ENCODE results near the gene HSPA13. TPM values are rescaled to one million over a fixed set of nuclear protein-coding genes. Genes with fewer than 3 reads are reported as not detected.

Gene HSPA13
- total RNA-seq, 1 experiment from 2014 or later, result 24.9 TPM

DNA sequence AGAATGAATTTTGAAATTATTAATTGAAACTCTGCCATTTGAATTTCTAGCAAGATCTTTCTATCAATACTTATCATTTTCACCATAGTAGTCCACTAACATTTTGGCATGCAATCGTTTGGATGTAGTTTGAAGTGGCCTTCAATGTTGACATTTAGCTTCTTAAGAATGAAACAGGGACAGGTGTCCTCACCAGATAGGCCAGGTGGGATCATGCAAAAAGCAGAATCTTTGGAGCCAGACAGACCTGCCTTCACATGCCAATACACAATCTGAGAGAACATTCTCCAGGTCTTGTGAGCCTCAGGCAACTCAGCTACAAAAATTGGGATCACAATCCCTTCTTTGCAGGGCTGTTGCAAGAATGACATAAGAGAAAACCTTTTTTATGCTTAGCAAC lies 18.3 kb upstream of the HSPA13 start:
- no peak for DNase-seq
- no TSS peak for BruUV-seq (replicated peaks)
- H3F3A ChIP-seq (ENCODE audit: insufficient read depth, low read depth), result no peaks in the 10 kb centered on the region
- TF ChIP-seq EZH2 (IDR thresholded peaks at IDR 0.05; ENCODE audit: low read depth), result no peak
- TF ChIP-seq, protein P1, sequence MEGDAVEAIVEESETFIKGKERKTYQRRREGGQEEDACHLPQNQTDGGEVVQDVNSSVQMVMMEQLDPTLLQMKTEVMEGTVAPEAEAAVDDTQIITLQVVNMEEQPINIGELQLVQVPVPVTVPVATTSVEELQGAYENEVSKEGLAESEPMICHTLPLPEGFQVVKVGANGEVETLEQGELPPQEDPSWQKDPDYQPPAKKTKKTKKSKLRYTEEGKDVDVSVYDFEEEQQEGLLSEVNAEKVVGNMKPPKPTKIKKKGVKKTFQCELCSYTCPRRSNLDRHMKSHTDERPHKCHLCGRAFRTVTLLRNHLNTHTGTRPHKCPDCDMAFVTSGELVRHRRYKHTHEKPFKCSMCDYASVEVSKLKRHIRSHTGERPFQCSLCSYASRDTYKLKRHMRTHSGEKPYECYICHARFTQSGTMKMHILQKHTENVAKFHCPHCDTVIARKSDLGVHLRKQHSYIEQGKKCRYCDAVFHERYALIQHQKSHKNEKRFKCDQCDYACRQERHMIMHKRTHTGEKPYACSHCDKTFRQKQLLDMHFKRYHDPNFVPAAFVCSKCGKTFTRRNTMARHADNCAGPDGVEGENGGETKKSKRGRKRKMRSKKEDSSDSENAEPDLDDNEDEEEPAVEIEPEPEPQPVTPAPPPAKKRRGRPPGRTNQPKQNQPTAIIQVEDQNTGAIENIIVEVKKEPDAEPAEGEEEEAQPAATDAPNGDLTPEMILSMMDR (conservative IDR thresholded peaks at IDR 0.05), result no peak
- no peak overlapping the region for H3K4me3 ChIP-seq
- no peak overlapping the region for H2AFZ ChIP-seq
- H3K27me3 ChIP-seq (ENCODE audit: insufficient read depth, low read depth), result no peaks in the 10 kb centered on the region
- POLR2A ChIA-PET (ENCODE audit: unreplicated experiment), result no interaction called here
- intact Hi-C loops (cut with micrococcal nuclease; ENCODE audit: unreplicated experiment), result loop anchor here (5.0 to 10.0 kb wide), 3 partner anchors 336 to 1154 kb away; no protein-coding TSS in a partner anchor
- no peaks in the 10 kb centered on the region for H3K79me2 ChIP-seq (ENCODE audit: low read depth)
- H3K27ac ChIP-seq, result no peak overlapping the region
- H3K4me1 ChIP-seq (replicated peaks; ENCODE audit: insufficient read depth), result no peaks in the 10 kb centered on the region
- no peaks in the 10 kb centered on the region for H3K36me3 ChIP-seq (ENCODE audit: low read depth)
- CTCF ChIA-PET, result no interaction called here
- H3K9me3 ChIP-seq (ENCODE audit: insufficient read depth, low read depth), result no peaks in the 10 kb centered on the region
- H4K20me1 ChIP-seq (ENCODE audit: insufficient read depth), result no peaks in the 10 kb centered on the region
- H3K4me2 ChIP-seq, result no peak overlapping the region
- no peaks in the 10 kb centered on the region for H3K9me2 ChIP-seq (ENCODE audit: insufficient read depth)

DNA sequence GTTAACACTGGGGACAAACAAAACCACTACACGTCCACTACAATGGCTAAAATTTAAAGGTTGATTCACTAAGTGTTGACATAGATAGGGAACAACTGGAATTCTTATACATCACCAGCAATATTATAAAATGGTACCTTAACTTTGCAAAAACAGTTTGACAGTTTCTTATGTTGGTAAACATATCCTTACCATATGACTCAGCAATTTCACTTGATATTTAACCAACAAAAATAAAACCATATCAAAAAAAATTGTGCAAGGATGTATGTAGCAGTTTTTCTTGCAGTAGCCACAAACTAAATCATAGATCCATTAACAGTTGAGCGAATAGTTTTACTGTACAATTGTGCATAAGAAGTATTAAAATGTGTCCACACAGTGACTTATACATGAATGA lies 5.3 kb upstream of the HSPA13 start:
- H4K20me1 ChIP-seq (ENCODE audit: insufficient read depth), result no peaks in the 10 kb centered on the region
- CTCF ChIA-PET, result no interaction called here
- no peak overlapping the region for H2AFZ ChIP-seq
- POLR2A ChIA-PET (ENCODE audit: unreplicated experiment), result no interaction called here
- no peaks in the 10 kb centered on the region for H3K27me3 ChIP-seq (ENCODE audit: insufficient read depth, low read depth)
- no peak for DNase-seq
- intact Hi-C loops (cut with micrococcal nuclease; ENCODE audit: unreplicated experiment), result loop anchor here (10.0 kb wide), 2 partner anchors 113 to 1097 kb away; no protein-coding TSS in a partner anchor
- H3K4me3 ChIP-seq, result no peak overlapping the region
- no TSS peak for BruUV-seq (replicated peaks)
- H3K79me2 ChIP-seq (ENCODE audit: low read depth), result no peaks in the 10 kb centered on the region
- H3K36me3 ChIP-seq (ENCODE audit: low read depth), result no peaks in the 10 kb centered on the region
- no peaks in the 10 kb centered on the region for H3K9me3 ChIP-seq (ENCODE audit: insufficient read depth, low read depth)
- H3K9me2 ChIP-seq (ENCODE audit: insufficient read depth), result no peaks in the 10 kb centered on the region
- H3F3A ChIP-seq (ENCODE audit: insufficient read depth, low read depth), result no peaks in the 10 kb centered on the region
- H3K27ac ChIP-seq, result no peak overlapping the region
- peaks cover 8% of the 10 kb centered on the region for H3K4me1 ChIP-seq (replicated peaks; ENCODE audit: insufficient read depth)
- TF ChIP-seq, protein P1 (conservative IDR thresholded peaks at IDR 0.05), result no peak
- TF ChIP-seq EZH2 (IDR thresholded peaks at IDR 0.05; ENCODE audit: low read depth), result no peak
- H3K4me2 ChIP-seq, result no peak overlapping the region

DNA sequence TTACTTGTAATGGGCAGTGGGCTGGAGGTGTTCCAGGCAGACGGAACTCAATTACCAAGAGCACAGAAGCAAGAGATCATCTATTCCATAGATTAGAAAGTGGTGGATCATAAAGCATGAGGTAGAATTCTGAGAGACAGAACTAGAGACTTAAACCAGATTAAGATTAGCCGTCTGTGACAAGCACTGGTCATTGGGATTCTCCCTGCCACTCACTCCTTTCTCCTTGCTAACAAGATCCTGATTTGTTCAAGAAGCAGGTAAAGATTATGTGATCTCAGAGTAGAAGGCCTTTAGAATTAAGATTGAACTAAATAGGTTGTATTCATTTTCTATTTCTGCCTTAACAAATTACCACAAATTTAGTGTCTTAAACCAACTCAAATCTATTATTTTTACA lies 1.5 kb upstream of the HSPA13 start:
- Histone ChIP-seq H3K4me3 (peak overlapping the region; percentile 90; the same call in 1 of the 2 replicates), H3K9me3 (ENCODE audit: insufficient read depth, low read depth) (no peaks in the 10 kb centered on the region), H3K4me1 (replicated peaks; ENCODE audit: insufficient read depth) (peaks cover 31% of the 10 kb centered on the region), H3K36me3 (ENCODE audit: low read depth) (peaks cover 16% of the 10 kb centered on the region), H4K20me1 (ENCODE audit: insufficient read depth) (peaks cover 20% of the 10 kb centered on the region), H2AFZ (peak overlapping the region; percentile 99), H3K27ac (no peak overlapping the region), H3K79me2 (ENCODE audit: low read depth) (peaks cover 34% of the 10 kb centered on the region), H3F3A (ENCODE audit: insufficient read depth, low read depth) (no peaks in the 10 kb centered on the region), H3K9me2 (ENCODE audit: insufficient read depth) (no peaks in the 10 kb centered on the region), H3K4me2 (peak overlapping the region; percentile 98), H3K27me3 (ENCODE audit: insufficient read depth, low read depth) (no peaks in the 10 kb centered on the region)
- no TSS peak for BruUV-seq (replicated peaks)
- intact Hi-C loops (cut with micrococcal nuclease; ENCODE audit: unreplicated experiment), result loop anchor here (10.0 kb wide), 2 partner anchors 110 to 1100 kb away; no protein-coding TSS in a partner anchor
- ChIA-PET POLR2A (ENCODE audit: unreplicated experiment) (no interaction called here), CTCF (no interaction called here)
- TF ChIP-seq, protein P1 (conservative IDR thresholded peaks at IDR 0.05), result no peak
- TF ChIP-seq EZH2 (IDR thresholded peaks at IDR 0.05; ENCODE audit: low read depth), result no peak
- no peak for DNase-seq

Measured in PC-9 (cell line).